A549 treated with ZK216348 at 1 μM for 4 hours (cell line): ENCODE measurements around the gene CMTM7. TPM values are rescaled to one million over a fixed set of nuclear protein-coding genes. Genes with fewer than 3 reads are reported as not detected.

Source experiments
- total RNA-seq: library from RNA; stranded (reverse); fragments of 200-300 nt; extraction: Qiagen RNA extraction; gene quantifications from 5 replicates; pipeline ENCODE4 v1.2.3, GENCODE V29; 2022; ENCODE audit warnings: low read depth

Gene CMTM7
- 30.8 to 36.4 TPM (median 35.6 TPM) in 5 replicates for total RNA-seq

GRCh38 chr3:32391643-32392535, at the start of gene CMTM7:
CMTM7 (plus strand) TSS chr3:32391853; CDS start chr3:32391907, 54 bp downstream.

GRCh38 chr3:32502118-32502945, 110.7 kb downstream of the CMTM7 start, which contains the start of gene CMTM6:
CMTM6 (minus strand) TSS chr3:32502852; CDS start chr3:32502745, 107 bp downstream.

Other genes with a start within 250 kb of the CMTM7 start
- gene CMTM8, start 153.2 kb upstream of the CMTM7 start, total RNA-seq = 7.7 to 13.8 TPM (median 12.9 TPM) in 5 replicates
- gene CMTM6, start 111.0 kb downstream of the CMTM7 start, total RNA-seq = 23.8 to 44.1 TPM (median 41.0 TPM) in 5 replicates
- 38.3 to 50.9 TPM (median 39.6 TPM) in 5 replicates for gene DYNC1LI1, start 179.0 kb downstream of the CMTM7 start, total RNA-seq